ENCODE data around the gene ESYT2. TPM values are rescaled to one million over a fixed set of nuclear protein-coding genes. Genes with fewer than 3 reads are reported as not detected.

ESYT2 gene
- total RNA-seq, 1 donor from 2014 or later, result 60.9 TPM

GRCh38 chr7:158748335-158748734 is 81.0 kb downstream of the ESYT2 start:
- H3K36me3 Mint-ChIP-seq (ENCODE audit: low read depth, unreplicated experiment), result peaks cover 5% of the 10 kb centered on the region
- H3K4me3 Mint-ChIP-seq (ENCODE audit: unreplicated experiment), result no peak overlapping the region
- Histone ChIP-seq H3K27me3 (ENCODE audit: insufficient read depth, low read length) (no peaks in the 10 kb centered on the region), H3K36me3 (ENCODE audit: insufficient read depth, low read length) (peaks cover 19% of the 10 kb centered on the region), H3K4me3 (ENCODE audit: insufficient read depth, low read depth, low read length) (no peak overlapping the region), H3K4me1 (ENCODE audit: insufficient read depth, low read length) (no peaks in the 10 kb centered on the region), H3K9me3 (ENCODE audit: insufficient read depth, low read depth, low read length) (no peaks in the 10 kb centered on the region), H2AFZ (ENCODE audit: low read depth, low read length) (no peak overlapping the region), H4K20me1 (ENCODE audit: insufficient read depth, low read length) (no peaks in the 10 kb centered on the region), H3K9ac (ENCODE audit: low read length) (no peak overlapping the region), H3K79me2 (ENCODE audit: insufficient read depth, low read length) (no peaks in the 10 kb centered on the region), H3K27ac (ENCODE audit: low read depth, low read length) (no peak overlapping the region), H3K4me2 (ENCODE audit: low read length) (no peak overlapping the region)
- H3K4me1 Mint-ChIP-seq (ENCODE audit: low read depth, unreplicated experiment), result no peaks in the 10 kb centered on the region
- DNase-seq (ENCODE audit: low read depth) (no peak), FAIRE-seq (no peak)
- H3K27ac Mint-ChIP-seq (ENCODE audit: unreplicated experiment), result no peak overlapping the region
- no peaks in the 10 kb centered on the region for H3K27me3 Mint-ChIP-seq (ENCODE audit: low read depth, unreplicated experiment)
- TF ChIP-seq EZH2 (IDR thresholded peaks at IDR 0.05; ENCODE audit: insufficient read depth, low read length) (no peak), CTCF (IDR thresholded peaks at IDR 0.05; ENCODE audit: insufficient read depth, low read depth, low read length) (no peak)
- H3K9me3 Mint-ChIP-seq (ENCODE audit: unreplicated experiment), result no peaks in the 10 kb centered on the region

- Mint-ChIP-seq H3K27me3 (ENCODE audit: low read depth, unreplicated experiment) (no peaks in the 10 kb centered on the region), H3K36me3 (ENCODE audit: low read depth, unreplicated experiment) (peaks cover 12% of the 10 kb centered on the region)
- H3K4me3 ChIP-seq (ENCODE audit: insufficient read depth, low read depth, low read length), result no peak overlapping the region
Observed at GRCh38 chr7:158747408-158747807, 81.9 kb downstream of the ESYT2 start.

More at GRCh38 chr7:158747408-158747807, 81.9 kb downstream of the ESYT2 start:
- Mint-ChIP-seq H3K4me3 (ENCODE audit: unreplicated experiment) (no peak overlapping the region), H3K4me1 (ENCODE audit: low read depth, unreplicated experiment) (no peaks in the 10 kb centered on the region), H3K27ac (ENCODE audit: unreplicated experiment) (no peak overlapping the region), H3K9me3 (ENCODE audit: unreplicated experiment) (no peaks in the 10 kb centered on the region)
- no peak overlapping the region for H3K27ac ChIP-seq (ENCODE audit: low read depth, low read length)
- no peak overlapping the region for H3K4me2 ChIP-seq (ENCODE audit: low read length)
- H3K9ac ChIP-seq (ENCODE audit: low read length), result no peak overlapping the region
- FAIRE-seq (no peak), DNase-seq (ENCODE audit: low read depth) (no peak)
- no peaks in the 10 kb centered on the region for H4K20me1 ChIP-seq (ENCODE audit: insufficient read depth, low read length)
- no peaks in the 10 kb centered on the region for H3K27me3 ChIP-seq (ENCODE audit: insufficient read depth, low read length)
- H3K79me2 ChIP-seq (ENCODE audit: insufficient read depth, low read length), result no peaks in the 10 kb centered on the region
- H2AFZ ChIP-seq (ENCODE audit: low read depth, low read length), result no peak overlapping the region
- no peaks in the 10 kb centered on the region for H3K9me3 ChIP-seq (ENCODE audit: insufficient read depth, low read depth, low read length)
- peaks cover 16% of the 10 kb centered on the region for H3K36me3 ChIP-seq (ENCODE audit: insufficient read depth, low read length)
- TF ChIP-seq EZH2 (IDR thresholded peaks at IDR 0.05; ENCODE audit: insufficient read depth, low read length) (no peak), CTCF (IDR thresholded peaks at IDR 0.05; ENCODE audit: insufficient read depth, low read depth, low read length) (no peak)
- H3K4me1 ChIP-seq (ENCODE audit: insufficient read depth, low read length), result no peaks in the 10 kb centered on the region

Measured in astrocyte (in vitro differentiated cells and primary cell).